HUES48 (cell line): ENCODE data around the gene ESRRB.

Source experiments
- H3K27ac ChIP-seq: one replicate; pipeline ENCODE4 v1.7.0; 2013; ENCODE audit warnings: low read depth, low read length, inconsistent platforms
- H3K27me3 ChIP-seq: 2 replicates; pipeline ENCODE4 v1.6.1; 2013; ENCODE audit warnings: mild to moderate bottlenecking, low read length; ENCODE audit not compliant: control insufficient read depth, insufficient read depth
- H3K36me3 ChIP-seq: 2 replicates; pipeline ENCODE4 v1.6.1; 2013; ENCODE audit warnings: low read length; ENCODE audit not compliant: control insufficient read depth, insufficient read depth
- H3K4me1 ChIP-seq: 2 replicates; pipeline ENCODE4 v1.6.1; 2013; ENCODE audit warnings: mild to moderate bottlenecking, low read length; ENCODE audit not compliant: control insufficient read depth, insufficient read depth
- H3K4me3 ChIP-seq: 2 replicates; pipeline ENCODE4 v1.5.1; 2013; ENCODE audit warnings: mild to moderate bottlenecking, low read depth, low read length
- H3K9ac ChIP-seq: 2 replicates; pipeline ENCODE4 v1.6.1; 2013; ENCODE audit warnings: mild to moderate bottlenecking, low read depth, low read length, moderate library complexity
- H3K9me3 ChIP-seq: 2 replicates; pipeline ENCODE4 v1.6.1; 2013; ENCODE audit warnings: low read length; ENCODE audit not compliant: control insufficient read depth, insufficient read depth

The ESRRB gene

GRCh38 chr14:76499399-76499798, 123.5 kb downstream of the ESRRB start:
- H3K9me3 ChIP-seq: no peaks in the 10 kb centered on the region
- no peaks in the 10 kb centered on the region for H3K4me1 ChIP-seq
- no peaks in the 10 kb centered on the region for H3K27me3 ChIP-seq
- H3K27ac ChIP-seq: no peak overlapping the region
- no peak overlapping the region for H3K9ac ChIP-seq
- no peaks in the 10 kb centered on the region for H3K36me3 ChIP-seq
- no peak overlapping the region for H3K4me3 ChIP-seq

DNA sequence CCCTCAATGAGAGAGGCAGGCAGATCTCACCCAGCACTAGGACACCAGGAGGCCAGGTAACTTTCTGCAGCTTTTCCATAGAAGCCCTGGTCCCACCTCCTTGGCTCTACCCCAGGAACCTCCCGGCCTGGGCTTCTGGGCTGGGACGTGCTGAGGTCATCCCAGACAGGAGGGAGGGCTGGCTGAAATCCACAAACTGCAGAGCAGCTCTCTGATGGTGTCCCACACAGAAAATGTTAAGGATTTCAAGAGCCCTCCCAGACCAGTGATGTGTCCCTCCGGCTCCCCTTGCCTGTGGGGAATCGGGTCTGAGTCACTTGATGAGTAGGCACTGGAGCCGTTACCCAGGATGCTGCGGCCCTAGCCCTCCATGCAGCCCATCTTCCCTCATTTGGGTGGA, 124.1 kb downstream of the ESRRB start:
- no peaks in the 10 kb centered on the region for H3K27me3 ChIP-seq
- no peaks in the 10 kb centered on the region for H3K9me3 ChIP-seq
- no peaks in the 10 kb centered on the region for H3K36me3 ChIP-seq
- no peak overlapping the region for H3K27ac ChIP-seq
- no peak overlapping the region for H3K4me3 ChIP-seq
- no peaks in the 10 kb centered on the region for H3K4me1 ChIP-seq
- no peak overlapping the region for H3K9ac ChIP-seq

GRCh38 chr14:76500480-76500879, 124.5 kb downstream of the ESRRB start:
- Histone ChIP-seq H3K4me3 (no peak overlapping the region), H3K27ac (no peak overlapping the region), H3K36me3 (no peaks in the 10 kb centered on the region), H3K9me3 (no peaks in the 10 kb centered on the region), H3K27me3 (no peaks in the 10 kb centered on the region), H3K4me1 (no peaks in the 10 kb centered on the region), H3K9ac (no peak overlapping the region)

DNA sequence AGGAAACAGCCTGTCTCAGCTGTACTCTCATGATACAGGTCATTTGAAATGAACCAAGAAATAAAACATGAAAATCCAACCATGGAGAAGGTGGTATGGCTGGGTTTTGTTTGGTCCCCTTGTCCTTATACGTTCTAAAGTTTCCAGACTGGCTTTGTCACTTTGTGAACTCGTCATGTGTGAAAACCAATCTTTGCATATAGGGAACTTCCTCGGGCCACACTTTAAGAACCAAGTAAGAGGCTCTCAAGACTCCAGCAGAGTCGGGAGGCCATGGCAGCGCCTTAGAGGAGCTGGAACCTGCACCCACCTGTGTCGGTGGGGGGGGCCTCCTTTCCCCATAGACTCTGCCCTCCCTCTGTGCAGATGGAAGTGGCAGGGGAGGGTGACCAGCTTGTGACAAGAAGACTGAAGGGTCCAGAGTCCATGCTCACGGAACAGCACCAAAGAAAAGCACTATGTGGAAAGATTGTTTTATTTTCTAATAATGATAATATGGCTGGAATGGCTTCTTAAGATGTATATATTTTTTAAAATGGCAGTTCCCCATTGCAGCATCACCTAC, 125.3 kb downstream of the ESRRB start:
- H3K9ac ChIP-seq: no peak overlapping the region
- no peaks in the 10 kb centered on the region for H3K36me3 ChIP-seq
- no peak overlapping the region for H3K4me3 ChIP-seq
- H3K27me3 ChIP-seq: no peaks in the 10 kb centered on the region
- no peaks in the 10 kb centered on the region for H3K9me3 ChIP-seq
- H3K27ac ChIP-seq: no peak overlapping the region
- no peaks in the 10 kb centered on the region for H3K4me1 ChIP-seq

GRCh38 chr14:76502219-76502618, 126.3 kb downstream of the ESRRB start:
- H3K9me3 ChIP-seq: no peaks in the 10 kb centered on the region
- H3K27ac ChIP-seq: no peak overlapping the region
- H3K27me3 ChIP-seq: no peaks in the 10 kb centered on the region
- no peak overlapping the region for H3K9ac ChIP-seq
- no peak overlapping the region for H3K4me3 ChIP-seq
- no peaks in the 10 kb centered on the region for H3K4me1 ChIP-seq
- no peaks in the 10 kb centered on the region for H3K36me3 ChIP-seq

GRCh38 chr14:76502638-76503037, 126.7 kb downstream of the ESRRB start:
- no peaks in the 10 kb centered on the region for H3K9me3 ChIP-seq
- no peaks in the 10 kb centered on the region for H3K36me3 ChIP-seq
- no peaks in the 10 kb centered on the region for H3K27me3 ChIP-seq
- H3K27ac ChIP-seq: no peak overlapping the region
- no peaks in the 10 kb centered on the region for H3K4me1 ChIP-seq
- H3K9ac ChIP-seq: no peak overlapping the region
- no peak overlapping the region for H3K4me3 ChIP-seq

DNA sequence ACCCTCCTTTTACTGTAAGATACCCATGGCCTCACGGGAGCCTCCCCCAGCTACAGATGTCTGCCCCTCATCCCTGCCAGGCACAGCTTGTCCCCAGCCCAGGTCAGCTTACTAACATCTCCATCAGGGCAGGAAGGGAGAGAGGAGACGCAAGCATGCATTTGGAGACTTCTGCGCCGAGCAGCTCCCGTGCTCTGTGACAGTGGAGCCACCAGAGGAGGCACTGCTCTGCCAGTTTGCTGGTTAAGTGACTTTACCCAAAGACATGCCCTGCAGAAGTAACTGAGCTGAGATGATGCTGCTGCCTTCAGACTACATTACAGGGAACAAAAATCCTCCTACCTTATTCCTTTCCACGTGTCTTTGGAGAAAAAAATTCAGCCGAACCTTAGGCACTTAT, 133.4 kb downstream of the ESRRB start:
- H3K36me3 ChIP-seq: no peaks in the 10 kb centered on the region
- no peak overlapping the region for H3K9ac ChIP-seq
- peaks cover 5% of the 10 kb centered on the region; the same call in 1 of the 2 replicates for H3K4me1 ChIP-seq
- no peaks in the 10 kb centered on the region for H3K9me3 ChIP-seq
- H3K27ac ChIP-seq: no peak overlapping the region
- H3K27me3 ChIP-seq: peaks cover 3% of the 10 kb centered on the region; the same call in 1 of the 2 replicates
- no peak overlapping the region for H3K4me3 ChIP-seq

- Histone ChIP-seq H3K36me3 (no peaks in the 10 kb centered on the region), H3K27me3 (peaks cover 3% of the 10 kb centered on the region; the same call in 1 of the 2 replicates), H3K9me3 (no peaks in the 10 kb centered on the region), H3K4me1 (peaks cover 5% of the 10 kb centered on the region; the same call in 1 of the 2 replicates), H3K4me3 (no peak overlapping the region), H3K9ac (no peak overlapping the region), H3K27ac (no peak overlapping the region)
These were observed 134.2 kb downstream of the ESRRB start for GRCh38 chr14:76510181-76510580.

GRCh38 chr14:76514213-76514998, 138.5 kb downstream of the ESRRB start:
- H3K9me3 ChIP-seq: no peaks in the 10 kb centered on the region
- H3K27me3 ChIP-seq: 0 out of 2 replicates have a peak, but pooled peaks cover 3% of the 10 kb centered on the region
- H3K9ac ChIP-seq: no peak overlapping the region
- H3K27ac ChIP-seq: no peak overlapping the region
- peaks cover 5% of the 10 kb centered on the region; the same call in 1 of the 2 replicates for H3K4me1 ChIP-seq
- no peaks in the 10 kb centered on the region for H3K36me3 ChIP-seq
- no peak overlapping the region for H3K4me3 ChIP-seq

GRCh38 chr14:76516884-76517283, 140.9 kb downstream of the ESRRB start:
- H3K4me3 ChIP-seq: no peak overlapping the region
- no peaks in the 10 kb centered on the region for H3K4me1 ChIP-seq
- no peak overlapping the region for H3K9ac ChIP-seq
- 0 out of 2 replicates have a peak, but pooled peaks cover 3% of the 10 kb centered on the region for H3K27me3 ChIP-seq
- H3K9me3 ChIP-seq: no peaks in the 10 kb centered on the region
- H3K36me3 ChIP-seq: no peaks in the 10 kb centered on the region
- H3K27ac ChIP-seq: no peak overlapping the region

DNA sequence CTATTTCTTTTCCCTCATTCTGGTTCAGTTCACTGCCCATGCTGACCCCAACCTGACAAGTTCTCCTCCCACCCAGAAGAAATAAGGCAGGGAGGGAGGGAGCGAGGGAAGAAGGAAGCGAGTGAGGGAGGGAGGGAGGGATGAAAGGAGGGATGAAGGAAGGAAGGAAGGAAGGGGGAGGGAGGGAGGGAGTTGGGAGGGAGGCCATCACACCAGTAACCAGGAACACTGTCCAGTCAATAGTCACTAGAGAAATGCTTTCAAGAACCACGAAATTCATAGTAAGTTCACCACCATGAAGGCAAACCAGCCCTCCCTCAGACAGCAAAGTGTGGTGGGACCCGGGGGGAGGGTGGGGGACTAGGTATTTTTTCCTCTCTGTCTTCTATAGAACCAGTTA, 142.4 kb downstream of the ESRRB start:
- H3K4me3 ChIP-seq: no peak overlapping the region
- no peak overlapping the region for H3K27ac ChIP-seq
- no peaks in the 10 kb centered on the region for H3K36me3 ChIP-seq
- H3K4me1 ChIP-seq: no peaks in the 10 kb centered on the region
- no peaks in the 10 kb centered on the region for H3K27me3 ChIP-seq
- H3K9ac ChIP-seq: no peak overlapping the region
- no peaks in the 10 kb centered on the region for H3K9me3 ChIP-seq
